Astrocyte of the spinal cord (primary cell): ENCODE measurements around the gene SUPT3H.

ENCODE experiments used
- DNase-seq: peaks from one replicate; pipeline ENCODE4 v3.0.0; 2011; ENCODE audit warnings: low read depth, low spot score
- H3K4me3 ChIP-seq: 2 replicates; pipeline ENCODE4 v1.5.1; 2011; ENCODE audit warnings: low read depth, mild to moderate bottlenecking, low read length, moderate library complexity
- CTCF ChIP-seq: IDR thresholded peaks from 2 replicates; pipeline ENCODE4 v1.5.1; 2012; ENCODE audit warnings: low read depth, mild to moderate bottlenecking, low read length, inconsistent platforms
- in situ Hi-C: cut with HindIII; loops from 2 replicates; pipeline ENCODE4 v1.10.0; 2017; ENCODE audit warnings: low sequenced_read_pairs

SUPT3H gene

GRCh38 chr6:44951253-44951747 is 426.4 kb downstream of the SUPT3H start:
- TF ChIP-seq CTCF: no peak
- in situ Hi-C loops: no loop called here
- no peak for DNase-seq
- H3K4me3 ChIP-seq: no peak overlapping the region

- in situ Hi-C loops: no loop called here
These were observed 428.0 kb downstream of the SUPT3H start for GRCh38 chr6:44949596-44950201.

GRCh38 chr6:44943541-44943940 is 434.2 kb downstream of the SUPT3H start:
- no peak for TF ChIP-seq CTCF
- no peak overlapping the region for H3K4me3 ChIP-seq
- in situ Hi-C loops: no loop called here
- no peak for DNase-seq

More at GRCh38 chr6:44949596-44950201, 428.0 kb downstream of the SUPT3H start:
- no peak for TF ChIP-seq CTCF
- no peak for DNase-seq
- no peak overlapping the region for H3K4me3 ChIP-seq

- no peak for TF ChIP-seq CTCF
- no peak for DNase-seq
- no peak overlapping the region for H3K4me3 ChIP-seq
- in situ Hi-C loops: no loop called here
These were observed 434.9 kb downstream of the SUPT3H start for GRCh38 chr6:44942798-44943197.

- in situ Hi-C loops: no loop called here
- DNase-seq: no peak
- no peak for TF ChIP-seq CTCF
These were observed 435.5 kb downstream of the SUPT3H start for GRCh38 chr6:44942201-44942600.

GRCh38 chr6:44940367-44940766 is 437.4 kb downstream of the SUPT3H start:
- no peak overlapping the region for H3K4me3 ChIP-seq
- in situ Hi-C loops: no loop called here
- no peak for TF ChIP-seq CTCF
- no peak for DNase-seq

More at GRCh38 chr6:44942201-44942600, 435.5 kb downstream of the SUPT3H start:
- H3K4me3 ChIP-seq: no peak overlapping the region
